22Rv1 (cell line): ENCODE results near the gene ANKS1A.

Experiments
- H3K27ac ChIP-seq: fragments of 450-650 bp; 2 replicates; pipeline ENCODE4 v1.5.1; 2017
- ZFX ChIP-seq: fragments of 450-650 bp; IDR thresholded peaks from 2 replicates; pipeline ENCODE4 v1.6.1; 2017; ENCODE audit warnings: antibody characterized with exemption, borderline replicate concordance
- TF ChIP-seq, protein P1 (sequence below): fragments of 450-650 bp; IDR thresholded peaks from 2 replicates; pipeline ENCODE4 v1.5.1; 2017; ENCODE audit warnings: mild to moderate bottlenecking

ANKS1A gene

DNA sequence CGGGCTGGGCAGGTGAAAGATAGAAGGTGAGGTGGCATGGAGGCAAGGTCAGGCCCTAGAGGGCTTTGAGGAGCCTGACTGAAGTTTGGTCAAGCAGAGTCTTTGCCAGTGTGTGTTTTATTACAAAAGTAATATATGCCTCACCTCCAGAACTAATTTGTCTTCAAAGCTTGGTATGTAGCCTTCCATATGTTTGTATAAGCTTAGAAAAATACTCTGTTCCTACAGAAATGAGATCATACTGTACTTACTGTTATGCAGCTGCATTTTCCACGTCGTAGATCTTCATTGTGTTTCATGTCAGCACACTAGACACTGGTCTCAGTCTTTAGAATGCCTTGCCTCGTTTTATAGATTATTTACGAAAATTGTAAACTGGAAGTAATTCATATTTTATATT is 61.8 kb downstream of the ANKS1A start:
- TF ChIP-seq ZFX = no peak
- TF ChIP-seq, protein P1, sequence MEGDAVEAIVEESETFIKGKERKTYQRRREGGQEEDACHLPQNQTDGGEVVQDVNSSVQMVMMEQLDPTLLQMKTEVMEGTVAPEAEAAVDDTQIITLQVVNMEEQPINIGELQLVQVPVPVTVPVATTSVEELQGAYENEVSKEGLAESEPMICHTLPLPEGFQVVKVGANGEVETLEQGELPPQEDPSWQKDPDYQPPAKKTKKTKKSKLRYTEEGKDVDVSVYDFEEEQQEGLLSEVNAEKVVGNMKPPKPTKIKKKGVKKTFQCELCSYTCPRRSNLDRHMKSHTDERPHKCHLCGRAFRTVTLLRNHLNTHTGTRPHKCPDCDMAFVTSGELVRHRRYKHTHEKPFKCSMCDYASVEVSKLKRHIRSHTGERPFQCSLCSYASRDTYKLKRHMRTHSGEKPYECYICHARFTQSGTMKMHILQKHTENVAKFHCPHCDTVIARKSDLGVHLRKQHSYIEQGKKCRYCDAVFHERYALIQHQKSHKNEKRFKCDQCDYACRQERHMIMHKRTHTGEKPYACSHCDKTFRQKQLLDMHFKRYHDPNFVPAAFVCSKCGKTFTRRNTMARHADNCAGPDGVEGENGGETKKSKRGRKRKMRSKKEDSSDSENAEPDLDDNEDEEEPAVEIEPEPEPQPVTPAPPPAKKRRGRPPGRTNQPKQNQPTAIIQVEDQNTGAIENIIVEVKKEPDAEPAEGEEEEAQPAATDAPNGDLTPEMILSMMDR = no peak

DNA sequence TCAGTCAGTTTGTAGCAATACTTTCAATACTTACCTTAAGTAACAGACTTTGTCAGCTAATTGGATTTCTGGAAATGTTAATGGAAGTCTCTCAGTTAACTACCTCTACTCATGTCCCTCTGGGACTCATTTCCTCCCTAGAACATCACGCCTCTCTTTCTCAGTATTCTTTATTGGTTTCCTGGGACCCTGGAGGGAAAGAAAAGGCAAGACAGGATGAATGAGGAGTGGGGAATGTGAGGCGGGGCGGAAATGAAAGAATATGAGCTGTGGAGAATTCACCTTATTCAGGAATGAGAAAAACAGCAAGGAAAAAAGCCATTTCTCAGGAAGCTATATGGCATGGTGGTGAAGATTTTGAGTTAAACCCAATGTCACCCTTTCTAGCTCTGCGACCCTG is 62.7 kb downstream of the ANKS1A start:
- H3K27ac ChIP-seq = no peak overlapping the region
- no peak for TF ChIP-seq ZFX
- TF ChIP-seq, protein P1 = no peak

More for the DNA sequence above, 61.8 kb downstream of the ANKS1A start:
- no peak overlapping the region for H3K27ac ChIP-seq

DNA sequence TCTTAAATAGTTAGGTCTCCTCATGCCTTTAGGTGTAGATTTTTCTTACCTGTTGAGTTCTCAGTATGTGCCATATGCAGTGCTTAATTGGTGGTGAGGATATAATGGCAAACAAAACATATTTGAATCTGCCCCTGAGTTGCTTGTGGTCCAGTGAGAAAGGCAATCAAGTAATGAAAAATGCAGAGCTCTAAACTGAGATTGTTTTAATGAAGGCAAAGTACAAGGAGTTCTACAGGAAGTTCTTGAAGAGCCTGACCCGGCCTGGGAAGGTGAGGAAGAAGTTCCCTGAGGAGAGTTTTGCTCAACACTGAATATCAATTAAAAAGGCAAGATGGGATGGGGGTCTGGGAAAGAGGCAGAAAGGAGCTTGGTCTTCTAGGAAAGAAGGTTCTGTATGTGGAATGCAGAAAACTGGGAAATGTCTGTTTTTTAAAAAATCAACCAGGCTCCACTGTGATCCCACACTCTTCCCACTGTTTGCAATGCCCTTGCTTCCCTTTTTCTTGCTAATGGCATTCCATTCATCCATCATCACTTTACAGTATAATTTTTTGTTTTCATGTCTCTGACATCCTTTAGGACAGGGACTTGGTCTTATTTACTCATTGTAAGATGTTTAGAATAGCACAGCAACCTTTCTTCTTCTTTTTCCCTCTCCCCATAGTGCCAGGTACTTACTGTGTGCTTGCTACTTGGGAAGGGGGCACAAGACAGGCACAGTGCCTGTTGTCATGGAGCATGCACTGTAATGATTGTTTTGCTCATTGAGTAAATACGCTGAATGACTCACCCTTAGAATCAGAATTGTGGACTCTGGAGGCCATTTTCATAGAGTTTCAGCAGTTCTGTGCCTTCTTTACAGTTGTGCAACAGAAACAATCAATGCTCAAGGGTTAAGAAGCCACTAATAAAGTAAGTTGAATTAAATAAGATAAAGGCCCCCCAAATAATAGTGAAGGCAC is 64.3 kb downstream of the ANKS1A start:
- H3K27ac ChIP-seq = peak overlapping the region; percentile 66
- no peak for TF ChIP-seq ZFX
- TF ChIP-seq, protein P1 = no peak

DNA sequence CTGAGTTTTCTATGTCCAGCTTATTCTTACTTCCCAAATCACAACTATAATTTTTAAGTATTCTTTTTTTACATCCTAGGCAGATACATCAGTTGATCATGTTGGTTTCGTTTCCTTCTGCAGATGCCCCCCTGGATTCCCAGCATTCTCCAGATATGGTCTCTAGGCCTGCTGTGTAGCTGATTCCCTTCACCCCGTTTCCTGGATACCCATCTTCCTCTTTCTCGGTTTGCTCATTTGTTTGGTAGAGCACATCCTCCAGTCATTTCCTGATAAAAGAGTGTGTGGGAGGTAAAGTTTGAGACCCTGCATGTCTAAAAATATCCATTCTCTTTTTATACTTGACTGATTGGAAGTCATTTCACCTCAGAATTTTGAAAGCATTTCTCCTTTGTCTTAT is 66.4 kb downstream of the ANKS1A start:
- TF ChIP-seq ZFX = no peak
- TF ChIP-seq, protein P1 = no peak
- no peak overlapping the region for H3K27ac ChIP-seq

DNA sequence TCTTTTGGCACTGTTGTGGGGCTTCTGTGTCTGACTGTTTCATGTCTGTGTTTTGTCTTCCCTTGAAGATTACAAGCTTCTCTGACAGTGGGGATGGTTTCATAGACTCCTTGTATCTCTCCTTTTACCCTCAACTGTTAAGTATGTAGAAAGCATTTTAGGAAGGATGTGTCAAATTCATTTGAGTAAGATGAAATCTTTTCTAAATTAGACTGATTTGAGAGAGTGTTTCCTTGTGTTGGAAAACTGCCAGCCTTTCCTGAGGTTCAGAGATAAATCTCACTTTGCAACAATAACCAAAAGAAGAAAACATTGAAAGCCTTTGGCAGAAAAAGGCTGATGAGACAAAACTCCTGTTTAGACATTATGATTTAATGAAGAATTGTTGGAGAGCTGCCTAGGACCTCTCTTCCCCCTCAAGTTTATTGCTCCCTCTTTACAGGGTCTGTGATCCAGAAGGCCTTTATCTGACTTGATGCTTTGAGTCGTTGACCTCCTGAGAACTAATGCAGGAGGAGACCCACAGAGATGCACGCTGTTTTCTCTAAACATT is 68.3 kb downstream of the ANKS1A start:
- no peak for TF ChIP-seq ZFX
- TF ChIP-seq, protein P1 = no peak
- no peak overlapping the region for H3K27ac ChIP-seq

DNA sequence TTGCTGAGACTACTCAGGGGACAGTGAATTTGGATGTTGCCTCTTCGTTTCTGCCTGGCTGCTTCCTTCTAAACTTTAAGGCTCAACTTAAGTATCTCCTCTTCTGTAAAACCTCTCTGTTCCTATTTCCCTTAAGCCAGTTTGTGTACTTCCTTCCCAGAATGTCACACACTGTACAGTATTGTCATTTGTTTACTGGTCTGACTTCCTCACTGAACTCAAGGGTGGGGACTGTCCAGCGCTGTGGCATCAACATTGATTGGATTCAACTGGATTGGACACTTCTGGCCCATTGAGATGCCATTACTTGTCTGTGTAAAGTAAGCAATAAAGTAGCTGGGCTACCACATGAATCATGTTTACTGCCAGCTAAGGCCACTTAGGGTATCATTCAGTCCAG is 69.7 kb downstream of the ANKS1A start:
- no peak overlapping the region for H3K27ac ChIP-seq
- TF ChIP-seq ZFX = no peak
- TF ChIP-seq, protein P1 = no peak

DNA sequence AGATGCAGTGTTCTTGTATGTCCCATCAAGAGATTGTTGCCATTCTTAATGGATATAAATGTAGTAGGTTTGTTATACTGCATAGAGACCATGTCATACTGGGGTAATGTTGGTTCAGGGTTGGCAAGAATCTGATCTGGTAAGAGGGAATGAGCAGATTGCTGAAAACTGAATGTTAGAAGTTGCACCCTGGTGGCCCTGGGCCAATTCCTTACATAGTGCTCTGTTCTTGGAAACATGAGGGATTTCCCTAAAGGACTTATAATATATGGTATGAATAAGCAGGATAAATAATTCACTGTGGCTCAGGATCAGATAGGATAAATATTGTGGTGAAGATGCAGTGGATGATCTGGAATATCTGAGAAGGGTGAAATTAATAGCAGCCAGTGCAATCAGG is 70.2 kb downstream of the ANKS1A start:
- TF ChIP-seq, protein P1 = no peak
- H3K27ac ChIP-seq = no peak overlapping the region
